ENCODE results near the gene TMEM54.

DNA sequence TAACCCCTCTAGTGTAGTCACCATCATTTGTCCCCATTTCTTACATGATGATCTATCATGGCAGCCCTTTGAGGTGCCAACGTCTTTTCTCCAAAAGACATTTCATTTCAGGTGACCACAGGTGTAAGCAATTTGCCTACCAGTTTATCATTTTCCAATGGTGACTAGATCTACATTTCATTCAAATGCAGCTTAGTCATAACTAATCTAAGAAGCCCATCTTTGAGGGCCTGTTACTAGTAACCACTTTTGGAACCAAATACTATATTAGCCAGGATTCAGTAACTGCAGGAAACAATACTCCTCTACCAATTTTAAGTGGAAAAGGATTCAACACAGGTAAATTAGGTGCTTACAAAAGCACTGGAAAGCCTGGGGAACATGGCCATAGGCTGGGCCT lies 30.6 kb upstream of the TMEM54 start:
- no peak for TF ChIP-seq CTCF (conservative IDR thresholded peaks at IDR 0.05)
- no peak for TF ChIP-seq EZH2 (IDR thresholded peaks at IDR 0.05; ENCODE audit: low read depth)

All from PC-9 (cell line).